ENCODE data around the gene IGFBP2. TPM values are rescaled to one million over a fixed set of nuclear protein-coding genes. Genes with fewer than 3 reads are reported as not detected.

The IGFBP2 gene
- total and polyA plus RNA-seq, 2 of the 8 experiments (the other 6 are each of a cell fraction or from before 2014, with no cell fraction given) = 326 to 782 TPM

DNA sequence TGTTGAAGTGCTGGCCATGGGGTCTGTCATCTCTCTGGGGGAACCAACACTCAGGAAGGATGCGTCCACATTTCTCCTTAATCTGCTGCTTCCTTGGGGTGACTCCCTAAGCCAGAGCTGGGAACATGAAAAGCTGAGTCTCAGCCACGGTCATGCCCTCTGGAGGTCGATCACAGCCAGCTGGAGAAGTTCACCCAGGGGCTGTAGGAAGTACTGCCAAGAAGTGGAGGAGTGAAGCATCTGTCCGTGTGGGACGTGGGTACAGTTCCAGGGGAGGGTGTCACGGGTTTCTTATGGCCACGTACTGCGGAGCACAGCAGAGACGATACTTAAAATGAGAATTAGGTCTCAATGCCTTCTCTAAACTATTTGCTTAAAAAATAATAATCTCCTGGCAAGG, 42.4 kb upstream of the IGFBP2 start:
- POLR2A ChIA-PET (ENCODE audit: partially characterized antibody) = interaction anchor here (1.6 kb wide), 1 partner anchor 83 kb away, joined by 4 read pairs; no protein-coding TSS in a partner anchor
- DNase-seq (ENCODE audit: low read depth in 1 of 2, low spot score in 2 of 2) (no peak), FAIRE-seq (no peak)
- no peaks in the 10 kb centered on the region for H3K9me3 ChIP-seq (ENCODE audit: insufficient read depth in 2 of 2, low read depth in 1 of 2, low read length in 1 of 2)
- no peaks in the 10 kb centered on the region; the same call in 1 of the 2 replicates for H3K23me2 ChIP-seq (ENCODE audit: low read depth, low read length)
- no peak overlapping the region for H3K4me3 ChIP-seq (ENCODE audit: extremely low read depth in 1 of 4, insufficient read depth in 2 of 4, low read depth in 3 of 4, low read length in 4 of 4)
- H4K91ac ChIP-seq (replicated peaks; ENCODE audit: insufficient read length, low read length) = no peak overlapping the region
- no peak overlapping the region for H3K56ac ChIP-seq (replicated peaks; ENCODE audit: insufficient read length, low read depth, low read length)
- CTCF ChIA-PET (ENCODE audit: partially characterized antibody) = interaction anchor here (0.6 to 2.8 kb wide), 21 partner anchors 9 to 369 kb away, joined by 3 to 8 read pairs (median 4); no protein-coding TSS in a partner anchor
- no peak overlapping the region for H3K27ac ChIP-seq (ENCODE audit: low read depth, low read length)
- no peak overlapping the region for H2AK5ac ChIP-seq (ENCODE audit: low read depth, low read length)
- H2BK12ac ChIP-seq (ENCODE audit: low read depth, low read length) = no peak overlapping the region
- peaks cover 2 to 6% (median 4%) of the 10 kb centered on the region in 4 experiments; a peak in 4 of 7 replicates for H3K4me1 ChIP-seq (replicated peaks in 1 of 4; ENCODE audit: control insufficient read depth in 3 of 4, insufficient read depth in 4 of 4, low read length in 3 of 4)
- no peak overlapping the region for H2BK120ac ChIP-seq (replicated peaks; ENCODE audit: low read depth, low read length)
- H2AFZ ChIP-seq (ENCODE audit: low read length) = no peak overlapping the region
- H3K4ac ChIP-seq (replicated peaks; ENCODE audit: insufficient read length, low read depth, low read length) = no peak overlapping the region
- H4K5ac ChIP-seq (ENCODE audit: insufficient read length, low read depth, low read length) = no peak overlapping the region
- no peak overlapping the region for H2BK20ac ChIP-seq (ENCODE audit: low read length)
- TF ChIP-seq, protein P1, sequence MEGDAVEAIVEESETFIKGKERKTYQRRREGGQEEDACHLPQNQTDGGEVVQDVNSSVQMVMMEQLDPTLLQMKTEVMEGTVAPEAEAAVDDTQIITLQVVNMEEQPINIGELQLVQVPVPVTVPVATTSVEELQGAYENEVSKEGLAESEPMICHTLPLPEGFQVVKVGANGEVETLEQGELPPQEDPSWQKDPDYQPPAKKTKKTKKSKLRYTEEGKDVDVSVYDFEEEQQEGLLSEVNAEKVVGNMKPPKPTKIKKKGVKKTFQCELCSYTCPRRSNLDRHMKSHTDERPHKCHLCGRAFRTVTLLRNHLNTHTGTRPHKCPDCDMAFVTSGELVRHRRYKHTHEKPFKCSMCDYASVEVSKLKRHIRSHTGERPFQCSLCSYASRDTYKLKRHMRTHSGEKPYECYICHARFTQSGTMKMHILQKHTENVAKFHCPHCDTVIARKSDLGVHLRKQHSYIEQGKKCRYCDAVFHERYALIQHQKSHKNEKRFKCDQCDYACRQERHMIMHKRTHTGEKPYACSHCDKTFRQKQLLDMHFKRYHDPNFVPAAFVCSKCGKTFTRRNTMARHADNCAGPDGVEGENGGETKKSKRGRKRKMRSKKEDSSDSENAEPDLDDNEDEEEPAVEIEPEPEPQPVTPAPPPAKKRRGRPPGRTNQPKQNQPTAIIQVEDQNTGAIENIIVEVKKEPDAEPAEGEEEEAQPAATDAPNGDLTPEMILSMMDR (IDR thresholded peaks at IDR 0.05; ENCODE audit: control extremely low read depth in 1 of 3, insufficient read depth in 1 of 3, low read depth in 1 of 3, low read length in 3 of 3) = peak; percentile 31 to 57 (median 34)
- no peak for TF ChIP-seq SP1 (IDR thresholded peaks at IDR 0.05; ENCODE audit: low read depth, low read length)
- TF ChIP-seq RAD21 (IDR thresholded peaks at IDR 0.05 in 1 of 2, conservative IDR thresholded peaks at IDR 0.05 in 1 of 2; ENCODE audit: low read depth in 2 of 2, low read length in 2 of 2) = peak; percentile 24 to 51; a peak in 3 of 4 replicates
- no peak for TF ChIP-seq SIX5 (IDR thresholded peaks at IDR 0.05; ENCODE audit: low read depth, low read length)
- TF ChIP-seq TBP (IDR thresholded peaks at IDR 0.05; ENCODE audit: low read depth, low read length) = no peak
- no peak for TF ChIP-seq TAF7 (optimal IDR thresholded peaks at IDR 0.05; ENCODE audit: borderline replicate concordance, low read depth, low read length)
- H4K8ac ChIP-seq (ENCODE audit: extremely low read depth, insufficient read depth, low read length) = no peak overlapping the region
- H3K79me1 ChIP-seq (ENCODE audit: low read depth, low read length) = no peaks in the 10 kb centered on the region
- no peaks in the 10 kb centered on the region for H4K20me1 ChIP-seq (replicated peaks in 1 of 2; ENCODE audit: control insufficient read depth in 1 of 2, insufficient read depth in 2 of 2, low read length in 2 of 2)
- H3K23ac ChIP-seq (ENCODE audit: insufficient read length) = no peak overlapping the region
- no peak overlapping the region for H3K18ac ChIP-seq (ENCODE audit: extremely low read depth, low read length)
- no peak overlapping the region for H3K9ac ChIP-seq (replicated peaks in 1 of 4; ENCODE audit: extremely low read depth in 1 of 4, low read depth in 3 of 4, low read length in 3 of 4)
- H3K36me3 ChIP-seq (ENCODE audit: control insufficient read depth in 2 of 4, insufficient read depth in 4 of 4, low read length in 3 of 4) = no peaks in the 10 kb centered on the region
- no peaks in the 10 kb centered on the region; a peak in 1 of 7 replicates for H3K27me3 ChIP-seq (replicated peaks in 1 of 4; ENCODE audit: control insufficient read depth in 3 of 4, extremely low read depth in 1 of 4, insufficient read depth in 3 of 4, low read length in 3 of 4)
- H3K14ac ChIP-seq (ENCODE audit: insufficient read length) = no peak overlapping the region
- 85% methylated on average over 9 of the region's 9 CpGs; no CpG with 5 or more reads in 1 of the 2 experiments for WGBS, 2 experiments (ENCODE audit: extremely low coverage in 1 of 2, insufficient coverage in 1 of 2, insufficient read length in 1 of 2, insufficient replicate concordance in 2 of 2, low coverage in 1 of 2, low lambda C conversion rate in 2 of 2, missing lambda C conversion rate in 1 of 2)
- H2BK15ac ChIP-seq (ENCODE audit: low read length) = no peak overlapping the region
- no peak overlapping the region for H2BK5ac ChIP-seq (ENCODE audit: low read depth, low read length)
- no peak overlapping the region for H3K4me2 ChIP-seq (ENCODE audit: insufficient read depth in 1 of 2, low read depth in 2 of 2, low read length in 2 of 2)
- H3K79me2 ChIP-seq (ENCODE audit: control insufficient read depth in 1 of 2, insufficient read depth in 2 of 2, low read length in 2 of 2) = no peaks in the 10 kb centered on the region

Measured in H1 (cell line).